Dendritic cell treated with granulocyte-macrophage colony-stimulating factor and Interleukin-4, amounts not matched to agents 40 ng/mL and 50 ng/mL, for 4 days (primary cell): ENCODE measurements around the gene EMILIN3.

ENCODE experiments used
- H3K27ac Mint-ChIP-seq: one replicate; pipeline ENCODE4 v1.8.0; 2022; ENCODE audit warnings: mild to moderate bottlenecking, mixed read lengths
- H3K27me3 Mint-ChIP-seq: one replicate; pipeline ENCODE4 v1.8.0; 2022; ENCODE audit warnings: mild to moderate bottlenecking, mixed read lengths
- H3K36me3 Mint-ChIP-seq: one replicate; pipeline ENCODE4 v1.8.0; 2022; ENCODE audit warnings: low read depth, mixed read lengths
- H3K4me1 Mint-ChIP-seq: one replicate; pipeline ENCODE4 v1.8.0; 2022; ENCODE audit warnings: low read depth, mixed read lengths
- H3K4me3 Mint-ChIP-seq: one replicate; pipeline ENCODE4 v1.8.0; 2022; ENCODE audit warnings: mild to moderate bottlenecking, moderate library complexity, mixed read lengths
- H3K9me3 Mint-ChIP-seq: one replicate; pipeline ENCODE4 v1.8.0; 2022; ENCODE audit warnings: mixed read lengths
- intact Hi-C: fragments of 100-400 bp; cut with micrococcal nuclease; formaldehyde crosslinking; loops from one replicate; pipeline ENCODE4 v1.15.0; 2022

EMILIN3 gene

DNA sequence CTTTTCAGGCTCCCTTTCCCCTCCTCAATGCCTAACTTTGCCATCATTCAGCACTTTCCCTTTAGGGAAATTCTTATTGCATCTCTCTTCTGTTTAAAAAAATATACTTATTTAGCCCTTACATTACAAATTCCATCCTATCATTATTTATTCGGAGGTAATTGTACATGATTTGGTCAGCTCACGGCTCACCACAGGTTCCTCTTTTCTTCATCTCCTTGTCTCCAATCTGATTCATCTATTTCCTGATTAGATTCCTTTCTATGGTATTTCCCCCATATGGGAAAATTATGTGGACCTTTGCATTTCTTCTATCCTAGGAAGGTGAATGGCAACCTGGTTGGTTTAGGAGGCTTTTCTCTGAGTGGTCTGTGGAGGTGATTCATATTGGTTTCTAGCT is 12.9 kb upstream of the EMILIN3 start:
- no peak overlapping the region for H3K27ac Mint-ChIP-seq

GRCh38 chr20:41377275-41377674 is 10.7 kb upstream of the EMILIN3 start:
- Mint-ChIP-seq H3K27me3 (peaks cover 56% of the 10 kb centered on the region), H3K27ac (no peak overlapping the region), H3K9me3 (no peaks in the 10 kb centered on the region), H3K36me3 (no peaks in the 10 kb centered on the region), H3K4me1 (peaks cover 20% of the 10 kb centered on the region), H3K4me3 (no peak overlapping the region)
- intact Hi-C loops: no loop called here

More for the DNA sequence above, 12.9 kb upstream of the EMILIN3 start:
- Mint-ChIP-seq H3K36me3 (no peaks in the 10 kb centered on the region), H3K27me3 (peaks cover 41% of the 10 kb centered on the region), H3K4me1 (peaks cover 20% of the 10 kb centered on the region), H3K4me3 (no peak overlapping the region), H3K9me3 (no peaks in the 10 kb centered on the region)
- intact Hi-C loops: no loop called here

- Mint-ChIP-seq H3K4me3 (no peak overlapping the region), H3K36me3 (no peaks in the 10 kb centered on the region), H3K27me3 (peaks cover 53% of the 10 kb centered on the region), H3K9me3 (peaks cover 3% of the 10 kb centered on the region), H3K27ac (no peak overlapping the region), H3K4me1 (peaks cover 20% of the 10 kb centered on the region)
- intact Hi-C loops: no loop called here
Measured at GRCh38 chr20:41376349-41376748, 9.7 kb upstream of the EMILIN3 start.

DNA sequence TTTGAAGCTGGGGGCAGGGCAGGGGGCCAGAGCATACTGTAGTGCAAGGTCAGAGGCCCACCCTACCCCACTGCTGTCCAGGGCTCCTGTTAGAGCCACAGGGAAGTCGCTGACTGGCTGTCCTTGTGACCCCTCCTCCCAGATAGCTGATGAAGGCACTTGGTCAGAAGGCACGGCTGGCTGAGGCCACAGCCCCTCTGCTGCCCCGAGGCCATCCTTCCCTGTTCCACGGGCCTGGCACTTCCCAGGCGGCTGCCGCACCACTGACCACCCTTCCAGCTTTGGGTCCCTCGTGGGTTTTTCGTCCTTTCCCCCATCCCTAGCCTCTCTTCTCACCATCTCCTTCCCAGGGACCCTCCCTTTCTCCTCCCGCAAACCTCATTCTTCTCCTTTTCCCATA is 9.2 kb upstream of the EMILIN3 start:
- peaks cover 8% of the 10 kb centered on the region for H3K9me3 Mint-ChIP-seq
- peaks cover 57% of the 10 kb centered on the region for H3K27me3 Mint-ChIP-seq
- intact Hi-C loops: no loop called here
- H3K4me3 Mint-ChIP-seq: no peak overlapping the region
- no peaks in the 10 kb centered on the region for H3K36me3 Mint-ChIP-seq
- H3K4me1 Mint-ChIP-seq: peaks cover 17% of the 10 kb centered on the region
- no peak overlapping the region for H3K27ac Mint-ChIP-seq

GRCh38 chr20:41373931-41374920 is 7.6 kb upstream of the EMILIN3 start:
- Mint-ChIP-seq H3K4me3 (no peak overlapping the region), H3K36me3 (no peaks in the 10 kb centered on the region), H3K27ac (no peak overlapping the region), H3K9me3 (peaks cover 8% of the 10 kb centered on the region), H3K4me1 (peaks cover 11% of the 10 kb centered on the region), H3K27me3 (peaks cover 55% of the 10 kb centered on the region)
- intact Hi-C loops: no loop called here

DNA sequence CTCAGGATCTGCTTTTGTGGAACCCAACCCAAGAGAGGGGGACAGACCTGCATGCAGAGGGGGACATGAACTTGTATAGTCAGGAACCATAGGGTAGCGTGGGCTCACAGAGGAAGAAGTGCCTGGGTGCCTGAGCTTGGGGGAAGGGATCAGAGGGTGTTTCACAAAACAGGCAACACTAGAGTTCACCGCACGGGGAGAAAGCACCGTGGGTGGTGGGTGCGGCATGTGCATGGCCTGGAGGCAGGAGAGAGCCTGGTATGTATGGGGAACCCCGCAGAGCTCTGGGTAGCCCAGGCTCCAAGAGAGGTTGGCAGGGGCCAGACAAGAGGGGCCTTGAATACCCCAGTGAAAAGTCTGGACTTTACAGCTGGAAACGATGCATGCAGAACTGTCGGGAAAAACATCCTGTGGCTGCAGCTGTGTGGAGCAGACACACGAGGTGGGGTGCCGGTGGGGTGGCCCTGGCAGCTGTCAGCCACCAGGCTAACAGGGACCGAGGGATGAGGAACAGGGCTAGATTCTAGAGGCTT is 6.7 kb upstream of the EMILIN3 start:
- Mint-ChIP-seq H3K27me3 (peaks cover 56% of the 10 kb centered on the region), H3K27ac (no peak overlapping the region)
- intact Hi-C loops: no loop called here

DNA sequence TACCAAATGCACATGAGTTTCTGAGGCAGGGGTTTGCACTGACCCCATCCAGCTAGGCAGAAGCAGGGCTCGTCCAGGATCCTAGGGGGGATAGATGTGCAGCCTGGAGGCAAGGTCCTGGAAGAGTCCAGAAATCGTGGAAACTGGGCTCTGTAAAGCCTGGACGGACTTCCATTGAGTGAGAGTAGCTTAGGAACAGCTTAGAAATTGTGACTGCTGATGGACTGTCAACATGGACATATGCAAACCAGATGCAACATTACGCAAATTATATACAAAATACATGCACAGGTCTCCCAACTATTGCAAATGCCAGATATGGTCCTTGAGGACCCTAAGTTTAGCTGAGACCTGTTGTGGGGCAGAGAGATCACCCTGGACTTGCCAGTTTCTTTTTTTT is 4.8 kb upstream of the EMILIN3 start:
- H3K36me3 Mint-ChIP-seq: no peaks in the 10 kb centered on the region
- peaks cover 54% of the 10 kb centered on the region for H3K27me3 Mint-ChIP-seq
- no peak overlapping the region for H3K4me3 Mint-ChIP-seq
- peaks cover 12% of the 10 kb centered on the region for H3K4me1 Mint-ChIP-seq
- peaks cover 8% of the 10 kb centered on the region for H3K9me3 Mint-ChIP-seq
- no peak overlapping the region for H3K27ac Mint-ChIP-seq
- intact Hi-C loops: no loop called here

More for the DNA sequence above, 6.7 kb upstream of the EMILIN3 start:
- Mint-ChIP-seq H3K4me3 (no peak overlapping the region), H3K4me1 (peaks cover 12% of the 10 kb centered on the region), H3K36me3 (no peaks in the 10 kb centered on the region), H3K9me3 (peaks cover 8% of the 10 kb centered on the region)

DNA sequence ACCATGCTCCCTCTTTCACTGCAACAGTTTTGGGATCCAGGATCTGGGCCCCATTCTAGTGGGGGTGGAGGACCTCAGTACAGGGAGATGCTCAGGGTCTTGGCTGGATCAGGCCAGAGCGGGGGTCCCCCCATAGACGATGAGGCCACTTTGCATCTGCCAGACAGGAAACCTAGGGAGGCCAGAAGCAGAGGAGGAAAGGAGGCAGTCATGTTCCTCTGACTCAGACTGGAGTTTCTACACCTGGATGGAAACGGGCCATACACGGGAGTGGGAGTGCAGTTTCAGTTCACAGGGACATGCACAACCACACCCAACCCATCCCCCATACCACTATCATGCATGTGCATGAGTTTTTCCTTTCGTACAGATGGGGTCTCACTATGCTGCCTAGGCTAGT is 3.6 kb upstream of the EMILIN3 start:
- Mint-ChIP-seq H3K4me1 (peaks cover 12% of the 10 kb centered on the region), H3K36me3 (no peaks in the 10 kb centered on the region), H3K4me3 (no peak overlapping the region), H3K9me3 (peaks cover 8% of the 10 kb centered on the region), H3K27ac (no peak overlapping the region), H3K27me3 (peaks cover 52% of the 10 kb centered on the region)
- intact Hi-C loops: no loop called here

DNA sequence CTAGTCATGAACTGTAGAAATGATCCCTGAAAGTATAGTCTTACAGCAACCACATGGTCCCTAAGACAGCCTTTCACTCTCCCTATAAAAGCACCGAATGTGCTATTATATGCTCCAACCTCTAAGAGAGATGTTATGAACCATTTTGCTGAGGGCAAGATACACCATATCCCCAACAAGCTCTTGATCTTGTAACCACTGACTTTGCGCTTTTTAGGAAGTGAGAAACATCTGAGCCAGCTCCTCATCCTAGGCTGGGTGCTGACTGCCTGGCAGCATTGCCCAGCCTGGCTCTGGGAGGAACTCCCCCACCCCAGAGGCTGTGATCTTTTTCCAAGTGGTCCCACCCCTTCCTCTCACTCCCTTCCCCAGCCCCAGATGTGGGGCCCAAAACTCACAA is 3.1 kb upstream of the EMILIN3 start:
- intact Hi-C loops: no loop called here
- Mint-ChIP-seq H3K27me3 (peaks cover 56% of the 10 kb centered on the region), H3K9me3 (peaks cover 8% of the 10 kb centered on the region), H3K4me3 (no peak overlapping the region), H3K27ac (no peak overlapping the region), H3K4me1 (peaks cover 12% of the 10 kb centered on the region), H3K36me3 (no peaks in the 10 kb centered on the region)

DNA sequence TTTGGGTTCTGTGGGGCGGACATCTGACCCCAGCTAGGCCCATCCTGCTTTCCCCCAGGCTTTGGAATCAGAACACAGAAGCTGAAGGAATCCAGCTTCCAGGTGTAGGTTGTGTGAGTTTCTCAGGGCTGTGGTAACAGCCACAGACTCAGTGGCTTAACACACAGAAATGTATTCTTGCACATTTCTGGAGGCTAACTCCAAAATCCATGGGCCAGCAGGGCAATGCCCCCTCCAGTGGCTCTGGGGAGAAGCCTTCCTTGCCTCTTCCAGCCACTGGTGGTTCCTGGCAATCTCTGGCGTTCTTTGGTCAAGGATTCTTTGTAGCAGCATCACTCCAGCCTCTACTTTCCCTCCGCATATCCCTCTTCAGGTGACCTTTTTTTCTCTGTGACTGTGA is 1.3 kb upstream of the EMILIN3 start:
- Mint-ChIP-seq H3K4me1 (peaks cover 12% of the 10 kb centered on the region), H3K36me3 (no peaks in the 10 kb centered on the region), H3K27ac (no peak overlapping the region), H3K27me3 (peaks cover 55% of the 10 kb centered on the region), H3K4me3 (no peak overlapping the region), H3K9me3 (peaks cover 8% of the 10 kb centered on the region)
- intact Hi-C loops: no loop called here

- Mint-ChIP-seq H3K27ac (no peak overlapping the region), H3K27me3 (peaks cover 50% of the 10 kb centered on the region), H3K4me1 (peaks cover 12% of the 10 kb centered on the region), H3K36me3 (no peaks in the 10 kb centered on the region), H3K9me3 (peaks cover 8% of the 10 kb centered on the region), H3K4me3 (no peak overlapping the region)
- intact Hi-C loops: no loop called here
Measured at GRCh38 chr20:41367393-41367695, 726 bp upstream of the EMILIN3 start.

GRCh38 chr20:41365777-41366545 is 657 bp downstream of the EMILIN3 start:
- no peaks in the 10 kb centered on the region for H3K36me3 Mint-ChIP-seq
- peaks cover 46% of the 10 kb centered on the region for H3K27me3 Mint-ChIP-seq
- H3K4me1 Mint-ChIP-seq: peaks cover 12% of the 10 kb centered on the region
- no peak overlapping the region for H3K27ac Mint-ChIP-seq
- H3K9me3 Mint-ChIP-seq: peaks cover 1% of the 10 kb centered on the region
- no peak overlapping the region for H3K4me3 Mint-ChIP-seq
- intact Hi-C loops: no loop called here

- H3K4me1 Mint-ChIP-seq: peaks cover 12% of the 10 kb centered on the region
- H3K36me3 Mint-ChIP-seq: no peaks in the 10 kb centered on the region
- H3K9me3 Mint-ChIP-seq: no peaks in the 10 kb centered on the region
- H3K27ac Mint-ChIP-seq: no peak overlapping the region
- intact Hi-C loops: no loop called here
- peaks cover 46% of the 10 kb centered on the region for H3K27me3 Mint-ChIP-seq
- H3K4me3 Mint-ChIP-seq: no peak overlapping the region
Measured at GRCh38 chr20:41364967-41365765, 1.5 kb downstream of the EMILIN3 start.
